ENCODE results near the gene STEAP2. TPM values are rescaled to one million over a fixed set of nuclear protein-coding genes. Genes with fewer than 3 reads are reported as not detected.

The STEAP2 gene
- total RNA-seq, 4 donors from 2014 or later: 16.1 to 22.5 (median 19.3) TPM

DNA sequence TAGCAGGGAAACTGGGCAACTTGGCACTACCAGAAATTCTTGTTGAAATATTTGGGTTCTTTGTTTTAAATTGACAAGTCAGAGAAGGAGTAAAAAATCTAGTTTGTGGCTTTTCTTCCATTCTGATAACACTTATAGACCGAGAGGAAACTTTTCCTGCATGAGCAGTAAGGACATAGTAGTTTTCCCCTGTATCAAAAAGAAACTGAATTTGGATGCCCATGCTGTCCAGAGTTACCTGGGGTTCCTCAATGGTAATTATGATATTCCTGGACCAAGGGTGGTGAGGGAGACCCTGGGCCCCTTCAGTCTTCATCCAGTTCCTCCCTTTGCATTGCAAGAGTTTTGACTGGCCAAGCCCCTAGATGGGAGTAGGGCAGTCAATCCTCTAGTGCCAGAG is 19.9 kb upstream of the STEAP2 start:
- H3K36me3 ChIP-seq: no peaks in the 10 kb centered on the region
- 61% methylated on average over 1 of the region's 1 CpG for WGBS
- no peak for DNase-seq (ENCODE audit: extremely low spot score)
- intact Hi-C loops (cut with DNase I): no loop called here
- H3K27ac ChIP-seq (replicated peaks in 1 of 4): no peak overlapping the region
- H3K4me3 ChIP-seq: no peak overlapping the region
- no peak for TF ChIP-seq POLR2AphosphoS5 (IDR thresholded peaks at IDR 0.05)
- TF ChIP-seq POLR2A (IDR thresholded peaks at IDR 0.05; ENCODE audit: low read depth): no peak
- TF ChIP-seq, protein P1, sequence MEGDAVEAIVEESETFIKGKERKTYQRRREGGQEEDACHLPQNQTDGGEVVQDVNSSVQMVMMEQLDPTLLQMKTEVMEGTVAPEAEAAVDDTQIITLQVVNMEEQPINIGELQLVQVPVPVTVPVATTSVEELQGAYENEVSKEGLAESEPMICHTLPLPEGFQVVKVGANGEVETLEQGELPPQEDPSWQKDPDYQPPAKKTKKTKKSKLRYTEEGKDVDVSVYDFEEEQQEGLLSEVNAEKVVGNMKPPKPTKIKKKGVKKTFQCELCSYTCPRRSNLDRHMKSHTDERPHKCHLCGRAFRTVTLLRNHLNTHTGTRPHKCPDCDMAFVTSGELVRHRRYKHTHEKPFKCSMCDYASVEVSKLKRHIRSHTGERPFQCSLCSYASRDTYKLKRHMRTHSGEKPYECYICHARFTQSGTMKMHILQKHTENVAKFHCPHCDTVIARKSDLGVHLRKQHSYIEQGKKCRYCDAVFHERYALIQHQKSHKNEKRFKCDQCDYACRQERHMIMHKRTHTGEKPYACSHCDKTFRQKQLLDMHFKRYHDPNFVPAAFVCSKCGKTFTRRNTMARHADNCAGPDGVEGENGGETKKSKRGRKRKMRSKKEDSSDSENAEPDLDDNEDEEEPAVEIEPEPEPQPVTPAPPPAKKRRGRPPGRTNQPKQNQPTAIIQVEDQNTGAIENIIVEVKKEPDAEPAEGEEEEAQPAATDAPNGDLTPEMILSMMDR (IDR thresholded peaks at IDR 0.05): no peak
- TF ChIP-seq EP300 (IDR thresholded peaks at IDR 0.05): no peak
- H3K4me1 ChIP-seq: no peaks in the 10 kb centered on the region
- no peaks in the 10 kb centered on the region for H3K9me3 ChIP-seq
- H3K27me3 ChIP-seq: no peaks in the 10 kb centered on the region

DNA sequence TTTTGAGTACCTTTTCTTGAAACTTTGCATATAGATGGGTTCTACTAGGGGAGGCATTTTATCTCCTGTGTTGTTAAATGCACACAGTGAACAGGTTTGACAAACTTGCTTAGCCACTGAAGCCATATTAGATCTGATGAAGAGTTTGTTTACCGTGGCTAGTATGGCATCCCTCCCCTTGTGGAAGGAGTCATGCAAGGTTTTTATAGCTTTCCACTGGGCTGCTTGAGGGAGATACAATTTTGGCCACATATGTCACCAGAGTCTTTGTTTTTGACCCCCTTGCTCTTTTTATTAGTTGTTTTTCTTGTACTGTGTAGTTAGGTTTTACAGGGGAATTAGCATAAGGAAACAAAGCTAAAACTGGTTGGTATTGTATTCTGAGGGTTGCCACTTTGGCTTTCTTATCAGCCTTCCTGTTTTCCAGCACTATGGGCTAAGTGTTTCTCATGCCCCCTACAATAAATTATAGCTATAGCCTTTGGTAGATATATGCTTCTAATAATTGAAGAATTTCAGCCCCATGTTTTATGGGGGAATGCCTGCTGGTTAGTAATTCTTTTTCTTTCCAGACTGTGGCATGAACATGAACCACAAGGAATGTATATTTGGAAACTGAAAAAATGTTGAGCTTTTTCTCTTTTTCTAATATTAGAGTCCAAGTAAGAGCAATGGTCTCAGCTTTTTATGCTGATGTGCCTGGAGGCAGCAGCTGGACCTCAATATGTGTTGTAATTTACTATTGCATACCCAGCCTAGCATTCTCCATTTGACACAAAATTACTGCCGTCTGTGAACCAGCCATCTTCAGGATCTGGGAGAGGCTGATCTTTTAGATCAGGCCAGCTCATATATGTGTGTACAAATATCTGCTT is 18.4 kb upstream of the STEAP2 start:
- no peak for TF ChIP-seq POLR2A (IDR thresholded peaks at IDR 0.05; ENCODE audit: low read depth)
- no peak for TF ChIP-seq EP300 (IDR thresholded peaks at IDR 0.05)
- Histone ChIP-seq H3K36me3 (no peaks in the 10 kb centered on the region), H3K9me3 (no peaks in the 10 kb centered on the region), H3K4me1 (no peaks in the 10 kb centered on the region), H3K27me3 (no peaks in the 10 kb centered on the region), H3K27ac (replicated peaks in 1 of 4) (no peak overlapping the region), H3K4me3 (no peak overlapping the region)
- 77% methylated on average over 2 of the region's 2 CpGs for WGBS
- intact Hi-C loops (cut with DNase I): no loop called here
- DNase-seq (ENCODE audit: extremely low spot score): no peak

DNA sequence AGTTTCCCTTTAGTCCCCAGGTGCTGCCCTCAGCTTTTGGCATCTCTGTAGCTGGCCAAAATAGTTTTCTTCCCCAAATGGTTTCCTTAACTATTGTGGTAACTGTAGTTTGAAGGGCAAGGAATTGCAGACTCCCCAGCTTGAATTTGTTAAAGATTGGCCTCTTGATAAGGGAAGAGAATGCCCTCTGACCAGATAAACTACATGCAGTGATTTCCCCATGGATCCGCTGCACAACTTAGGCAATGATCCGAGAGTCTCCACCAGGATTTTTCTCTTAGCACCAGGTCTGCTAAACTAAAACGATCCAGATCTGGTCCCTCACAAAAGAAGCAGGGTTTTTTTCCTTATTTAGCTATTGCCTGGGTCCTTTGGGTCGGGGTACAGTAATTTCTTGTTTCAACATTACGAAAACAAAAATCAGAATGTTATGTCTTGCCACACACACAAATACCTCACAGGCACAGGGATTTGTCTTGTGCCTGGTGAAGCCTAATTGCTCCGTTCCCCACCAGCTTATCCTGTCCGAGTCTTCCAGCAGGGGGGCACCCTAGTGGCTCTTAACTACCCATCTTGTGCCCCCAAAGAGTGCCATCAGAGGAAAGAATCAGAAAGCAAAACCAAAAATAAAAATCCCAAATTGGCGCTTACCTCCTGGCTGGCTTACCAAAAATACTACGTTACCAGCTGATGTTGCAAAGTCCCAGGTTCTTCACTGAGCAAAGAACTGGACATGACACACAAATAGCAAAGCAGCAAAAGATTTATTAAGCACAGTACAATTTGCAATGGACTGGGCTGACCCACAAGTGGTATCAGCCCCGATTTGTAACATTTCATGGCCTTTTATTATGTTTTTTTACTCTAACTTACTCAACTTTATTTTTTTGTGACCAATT is 16.4 kb upstream of the STEAP2 start:
- TF ChIP-seq POLR2AphosphoS5 (IDR thresholded peaks at IDR 0.05) (no peak), POLR2A (IDR thresholded peaks at IDR 0.05; ENCODE audit: low read depth) (no peak), EP300 (IDR thresholded peaks at IDR 0.05) (no peak)
- TF ChIP-seq, protein P1 (IDR thresholded peaks at IDR 0.05): no peak
- H3K4me3 ChIP-seq: no peak overlapping the region
- H3K4me1 ChIP-seq: no peaks in the 10 kb centered on the region
- H3K36me3 ChIP-seq: no peaks in the 10 kb centered on the region
- H3K27ac ChIP-seq (replicated peaks in 1 of 4): no peak overlapping the region
- WGBS: 79% methylated on average over 10 of the region's 10 CpGs
- DNase-seq (ENCODE audit: extremely low spot score): no peak
- intact Hi-C loops (cut with DNase I): loop anchor here (5.0 kb wide), 1 partner anchor 38 kb away; no protein-coding TSS in a partner anchor
- H3K9me3 ChIP-seq: no peaks in the 10 kb centered on the region
- H3K27me3 ChIP-seq: no peaks in the 10 kb centered on the region

DNA sequence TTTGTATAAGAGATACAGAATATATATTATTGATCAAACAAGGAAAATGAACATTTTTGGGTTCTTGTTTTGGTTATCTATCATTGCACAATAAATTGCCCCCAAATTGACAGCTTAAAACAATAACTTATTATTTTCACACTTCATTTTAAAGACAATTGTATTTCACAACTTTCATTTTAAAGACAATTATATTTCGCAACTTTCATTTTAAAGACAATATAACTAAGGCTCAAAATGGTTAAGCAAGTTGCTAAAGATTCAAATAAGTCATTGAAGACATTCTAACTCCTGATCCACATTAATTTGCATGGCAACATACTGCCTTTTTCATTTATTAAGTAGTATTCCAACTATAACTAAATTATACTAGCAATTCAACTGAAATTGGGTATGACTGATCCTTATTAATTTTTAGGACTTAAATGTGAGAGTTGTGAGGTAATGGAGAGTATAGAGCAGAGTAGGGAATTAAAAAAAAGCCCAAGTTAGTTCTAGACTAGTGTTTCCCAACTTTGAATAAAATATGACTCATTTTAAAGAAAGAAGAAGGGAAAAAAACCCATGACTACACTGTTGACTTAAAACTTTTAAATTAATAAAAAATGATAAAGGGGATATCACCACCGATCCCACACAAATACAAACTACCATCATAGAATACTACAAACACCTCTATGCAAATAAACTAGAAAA is 9.9 kb upstream of the STEAP2 start:
- Histone ChIP-seq H3K9me3 (no peaks in the 10 kb centered on the region), H3K36me3 (no peaks in the 10 kb centered on the region), H3K27me3 (no peaks in the 10 kb centered on the region), H3K4me3 (no peak overlapping the region), H3K27ac (replicated peaks in 1 of 4) (no peak overlapping the region), H3K4me1 (no peaks in the 10 kb centered on the region)
- intact Hi-C loops (cut with DNase I): no loop called here
- TF ChIP-seq POLR2A (IDR thresholded peaks at IDR 0.05; ENCODE audit: low read depth): no peak
- TF ChIP-seq EP300 (IDR thresholded peaks at IDR 0.05): no peak
- no peak for TF ChIP-seq POLR2AphosphoS5 (IDR thresholded peaks at IDR 0.05)
- TF ChIP-seq, protein P1 (IDR thresholded peaks at IDR 0.05): no peak
- 96% methylated on average over 2 of the region's 2 CpGs for WGBS
- DNase-seq (ENCODE audit: extremely low spot score): no peak

Measured in esophagus muscularis mucosa (tissue), 4 donors.